ENCODE measurements around the gene TBC1D5. TPM values are rescaled to one million over a fixed set of nuclear protein-coding genes. Genes with fewer than 3 reads are reported as not detected.

The TBC1D5 gene
- total and polyA plus RNA-seq, 10 donors = 6.4 to 140 (median 97.1) TPM

- Histone ChIP-seq H3K27me3 (replicated peaks in 1 of 7) (no peaks in the 10 kb centered on the region), H3K9me3 (no peaks in the 10 kb centered on the region), H3K4me3 (peak overlapping the region in 2 of 8 donors; percentile 86 to 97), H3K27ac (peak overlapping the region; percentile 95 to 99 (median 97)), H3K4me1 (peaks cover 29 to 64% (median 55%) of the 10 kb centered on the region in 6 donors), H3K36me3 (no peaks in the 10 kb centered on the region)
- no peak for DNase-seq
- intact Hi-C loops (cut with DNase I; ENCODE audit: low total_unique reads) = no loop called here
- 72 to 87% (median 83%) methylated on average over 1 of the region's 1 CpG for WGBS, 5 donors
- TF ChIP-seq CTCF (IDR thresholded peaks at IDR 0.05 in 8 of 11, conservative IDR thresholded peaks at IDR 0.05 in 3 of 11) (no peak), POLR2A (IDR thresholded peaks at IDR 0.05) (no peak), POLR2AphosphoS5 (IDR thresholded peaks at IDR 0.05) (no peak)
Observed at GRCh38 chr3:17743658-17743995, 1.2 kb upstream of the TBC1D5 start.

GRCh38 chr3:17742880-17743657, 638 bp upstream of the TBC1D5 start:
- WGBS, 5 donors = 1 to 5% (median 3%) methylated on average over 10 to 12 of the region's 12 CpGs
- Histone ChIP-seq H3K4me1 (peaks cover 34 to 64% (median 56%) of the 10 kb centered on the region in 6 donors), H3K4me3 (peak overlapping the region; percentile 49 to 97 (median 88)), H3K27ac (peak overlapping the region; percentile 95 to 99 (median 97)), H3K36me3 (no peaks in the 10 kb centered on the region), H3K27me3 (replicated peaks in 1 of 7) (no peaks in the 10 kb centered on the region), H3K9me3 (no peaks in the 10 kb centered on the region)
- no peak for DNase-seq
- intact Hi-C loops (cut with DNase I; ENCODE audit: low total_unique reads) = no loop called here
- no peak for TF ChIP-seq CTCF (IDR thresholded peaks at IDR 0.05 in 8 of 11, conservative IDR thresholded peaks at IDR 0.05 in 3 of 11)
- no peak for TF ChIP-seq POLR2A (IDR thresholded peaks at IDR 0.05)
- peak in 1 of 3 donors; percentile 81 for TF ChIP-seq POLR2AphosphoS5 (IDR thresholded peaks at IDR 0.05)

GRCh38 chr3:17741621-17742101, 770 bp downstream of the TBC1D5 start:
- TF ChIP-seq CTCF (IDR thresholded peaks at IDR 0.05 in 8 of 11, conservative IDR thresholded peaks at IDR 0.05 in 3 of 11) = no peak
- no peak for TF ChIP-seq POLR2A (IDR thresholded peaks at IDR 0.05)
- TF ChIP-seq POLR2AphosphoS5 (IDR thresholded peaks at IDR 0.05) = peak in 1 of 3 donors; percentile 48
- WGBS, 5 donors = 0 to 2% (median 1%) methylated on average over 17 of the region's 17 CpGs
- Histone ChIP-seq H3K9me3 (no peaks in the 10 kb centered on the region), H3K4me3 (peak overlapping the region; percentile 49 to 97 (median 88)), H3K36me3 (peaks cover 0 to 3% (median 0%) of the 10 kb centered on the region in 6 donors), H3K27ac (peak overlapping the region; percentile 95 to 99 (median 97)), H3K4me1 (peaks cover 27 to 65% (median 54%) of the 10 kb centered on the region in 6 donors), H3K27me3 (replicated peaks in 1 of 7) (no peaks in the 10 kb centered on the region)
- intact Hi-C loops (cut with DNase I; ENCODE audit: low total_unique reads) = no loop called here
- no peak for DNase-seq

- 32 to 40% (median 39%) methylated on average over 3 of the region's 3 CpGs for WGBS, 5 donors
- Histone ChIP-seq H3K4me3 (peak overlapping the region in 7 of 8 donors; percentile 84 to 97 (median 89)), H3K4me1 (peaks cover 27 to 72% (median 57%) of the 10 kb centered on the region in 6 donors), H3K27me3 (replicated peaks in 1 of 7) (no peaks in the 10 kb centered on the region), H3K27ac (peak overlapping the region; percentile 95 to 99 (median 97)), H3K36me3 (peaks cover 0 to 12% (median 0%) of the 10 kb centered on the region in 6 donors), H3K9me3 (no peaks in the 10 kb centered on the region)
- no peak for DNase-seq
- TF ChIP-seq POLR2AphosphoS5 (IDR thresholded peaks at IDR 0.05) (no peak), POLR2A (IDR thresholded peaks at IDR 0.05) (peak in 1 of 3 donors; percentile 16)
- intact Hi-C loops (cut with DNase I; ENCODE audit: low total_unique reads) = no loop called here
Observed at GRCh38 chr3:17740721-17741141, 1.7 kb downstream of the TBC1D5 start.
